ENCODE results near the gene SLC12A6. TPM values are rescaled to one million over a fixed set of nuclear protein-coding genes. Genes with fewer than 3 reads are reported as not detected.

SLC12A6 gene
- total RNA-seq (2022; extraction: Qiagen RNA extraction; ENCODE audit: low read depth), result 4.7 to 6.9 TPM (median 6.6 TPM) in 5 replicates

GRCh38 chr15:34337557-34338306, at the start of gene SLC12A6:
Gene SLC12A6, minus strand, starts transcription at chr15:34337781. Its CDS starts 1,101 bp downstream, at chr15:34336680.

DNA sequence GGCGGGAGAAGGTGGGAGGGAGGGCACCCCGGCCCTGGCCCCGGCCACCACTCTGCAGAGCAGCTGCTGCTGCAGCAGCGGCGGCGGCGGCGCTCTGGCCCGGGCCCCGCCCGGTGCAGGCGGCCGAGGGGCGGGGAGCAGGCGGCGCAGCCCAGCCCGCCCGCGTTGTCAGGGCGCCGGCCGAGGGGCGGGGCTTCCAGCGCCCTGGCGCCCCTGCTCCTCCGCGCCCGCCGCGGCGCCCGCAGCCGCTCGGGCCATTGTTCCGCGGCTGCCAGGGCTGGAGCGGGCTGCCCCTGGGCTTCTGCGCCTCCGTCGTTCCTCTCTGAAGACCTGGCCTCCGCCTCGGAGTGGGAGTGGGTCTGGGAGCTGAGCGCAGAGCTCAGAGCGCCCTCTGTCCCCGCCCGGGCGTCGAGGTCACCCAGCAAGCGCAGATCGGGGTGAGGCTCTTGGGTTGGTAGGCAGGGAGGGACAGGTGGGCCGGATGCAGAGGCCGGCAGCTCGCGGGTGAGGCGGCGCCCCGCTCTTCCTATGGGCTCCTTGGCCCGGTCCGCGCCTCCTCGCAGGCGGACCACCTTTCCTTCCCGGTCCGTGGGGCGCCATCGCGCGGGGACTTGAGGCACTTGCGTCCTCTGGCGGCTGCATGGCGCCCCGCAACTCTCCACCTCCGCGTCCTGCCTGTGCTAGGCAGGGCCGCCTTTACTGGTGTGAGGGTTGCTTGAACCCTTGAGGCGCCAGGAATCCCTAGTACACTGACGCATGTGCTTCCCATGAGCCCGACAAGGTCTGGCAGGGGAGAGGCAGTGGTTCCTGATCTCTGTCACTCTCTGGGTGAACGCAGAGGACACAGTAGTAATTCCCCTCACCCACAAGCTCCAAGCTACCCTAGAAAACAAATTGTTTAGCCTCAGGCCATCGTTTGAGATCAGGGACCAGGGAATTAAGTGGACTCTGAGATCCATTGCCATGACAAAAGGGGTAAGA, 29.8 kb upstream of the SLC12A6 start, which contains the start of gene LPCAT4:
LPCAT4 (minus strand) TSS at position 96 of the 981 bp plus-strand sequence. CDS start 96 bp downstream, outside the sequence.

GRCh38 chr15:34342737-34343575, 5.4 kb upstream of the SLC12A6 start, which contains the start of the genes NOP10 and NUTM1:
Gene NOP10, minus strand, starts transcription at chr15:34343136. Its CDS starts 63 bp downstream, at chr15:34343073.
Gene NUTM1, plus strand, starts transcription at chr15:34343315. Its CDS starts 382 bp downstream, at chr15:34343697.

DNA sequence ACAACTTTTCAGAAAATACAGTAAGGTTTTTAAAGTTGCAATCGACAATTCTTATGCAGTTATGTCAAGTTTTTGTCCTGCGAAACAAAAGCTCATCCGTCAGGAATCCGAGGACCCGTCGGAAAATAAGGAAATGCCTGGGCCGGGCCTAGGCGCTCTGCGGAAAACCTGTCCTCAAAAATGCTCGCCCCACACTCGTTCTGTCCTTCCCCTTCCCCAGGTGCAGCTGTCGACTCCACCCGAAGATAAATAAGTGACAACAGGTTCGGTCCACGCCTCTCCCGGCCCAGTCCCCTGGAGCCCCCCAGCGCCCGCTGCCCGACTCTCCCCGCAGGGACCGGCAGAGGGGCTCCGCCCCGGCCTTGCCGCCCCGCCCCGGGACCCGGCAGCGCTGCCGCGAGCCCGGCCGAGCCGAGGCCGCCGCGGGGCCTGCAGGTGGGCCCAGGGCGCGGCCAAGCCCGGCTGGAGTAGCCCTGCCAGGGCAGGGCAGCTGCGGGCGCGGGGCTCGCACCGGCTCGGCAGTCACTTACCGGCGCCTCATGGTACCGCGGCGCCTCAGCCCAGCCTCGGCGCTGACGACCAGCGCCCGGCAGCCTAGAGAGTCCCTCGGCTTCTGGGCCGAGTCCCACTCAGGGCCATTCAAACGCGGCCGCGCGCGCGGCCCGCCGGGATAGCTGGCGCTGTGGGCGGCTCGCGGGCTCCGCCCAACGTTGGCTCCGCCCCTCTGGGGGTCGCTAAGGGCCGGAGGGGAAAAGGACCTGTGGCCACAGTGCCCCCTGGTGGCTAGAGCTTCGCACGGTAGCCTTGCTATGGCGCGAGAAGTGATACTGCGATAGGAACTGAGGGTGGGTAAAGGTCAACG, 127.9 kb downstream of the SLC12A6 start, which contains the start of gene KATNBL1:
KATNBL1 (minus strand) TSS at position 676 of the 862 bp plus-strand sequence. CDS start 46,420 bp downstream, outside the sequence.

Other genes starting within 250 kb of the SLC12A6 start
- 128 to 154 TPM (median 142 TPM) in 5 replicates for gene EMC7, start 235.9 kb downstream of the SLC12A6 start, total RNA-seq (2022; extraction: Qiagen RNA extraction; ENCODE audit: low read depth)
- gene PGBD4, start 235.7 kb downstream of the SLC12A6 start, total RNA-seq (2022; extraction: Qiagen RNA extraction; ENCODE audit: low read depth), result 0.82 to 1.6 TPM (median 1.5 TPM) in 5 replicates
- 17.3 to 36.5 TPM (median 34.7 TPM) in 5 replicates for gene KATNBL1, start 127.7 kb downstream of the SLC12A6 start, total RNA-seq (2022; extraction: Qiagen RNA extraction; ENCODE audit: low read depth)
- gene EMC4, start 112.8 kb downstream of the SLC12A6 start, total RNA-seq (2022; extraction: Qiagen RNA extraction; ENCODE audit: low read depth), result 186 to 201 TPM (median 199 TPM) in 5 replicates
- gene NOP10, start 5.4 kb upstream of the SLC12A6 start, total RNA-seq (2022; extraction: Qiagen RNA extraction; ENCODE audit: low read depth), result 526 to 639 TPM (median 558 TPM) in 5 replicates
- not detected in 5 replicates for gene NUTM1, start 5.5 kb upstream of the SLC12A6 start, total RNA-seq (2022; extraction: Qiagen RNA extraction; ENCODE audit: low read depth)
- gene LPCAT4, start 29.4 kb upstream of the SLC12A6 start, total RNA-seq (2022; extraction: Qiagen RNA extraction; ENCODE audit: low read depth), result 42.3 to 64.1 TPM (median 56.1 TPM) in 5 replicates
- gene GOLGA8A, start 100.0 kb upstream of the SLC12A6 start, total RNA-seq (2022; extraction: Qiagen RNA extraction; ENCODE audit: low read depth), result 4.6 to 10.2 TPM (median 7.5 TPM) in 5 replicates
- 7.7 to 19.4 TPM (median 16.6 TPM) in 5 replicates for gene GOLGA8B, start 245.9 kb upstream of the SLC12A6 start, total RNA-seq (2022; extraction: Qiagen RNA extraction; ENCODE audit: low read depth)